NCI-H1048 (cell line): ENCODE results near the gene OPN1MW3.
"Not testable (repeated sequence)": the region's sequence is repeated elsewhere in the genome, so short reads cannot be mapped to it uniquely, and the experiment has no call there.

Source experiments
- DNase-seq: peaks from one replicate; lab custom pipeline; 2025; lab: John Stamatoyannopoulos, UW

Gene OPN1MW3

GRCh38 chrX:154257282-154257681 lies at the start of gene OPN1MW3:
TSS of gene OPN1MW3 (plus strand) at chrX:154257582. CDS start at chrX:154257620, 38 bp downstream.
- not testable (repeated sequence) for DNase-seq

DNA sequence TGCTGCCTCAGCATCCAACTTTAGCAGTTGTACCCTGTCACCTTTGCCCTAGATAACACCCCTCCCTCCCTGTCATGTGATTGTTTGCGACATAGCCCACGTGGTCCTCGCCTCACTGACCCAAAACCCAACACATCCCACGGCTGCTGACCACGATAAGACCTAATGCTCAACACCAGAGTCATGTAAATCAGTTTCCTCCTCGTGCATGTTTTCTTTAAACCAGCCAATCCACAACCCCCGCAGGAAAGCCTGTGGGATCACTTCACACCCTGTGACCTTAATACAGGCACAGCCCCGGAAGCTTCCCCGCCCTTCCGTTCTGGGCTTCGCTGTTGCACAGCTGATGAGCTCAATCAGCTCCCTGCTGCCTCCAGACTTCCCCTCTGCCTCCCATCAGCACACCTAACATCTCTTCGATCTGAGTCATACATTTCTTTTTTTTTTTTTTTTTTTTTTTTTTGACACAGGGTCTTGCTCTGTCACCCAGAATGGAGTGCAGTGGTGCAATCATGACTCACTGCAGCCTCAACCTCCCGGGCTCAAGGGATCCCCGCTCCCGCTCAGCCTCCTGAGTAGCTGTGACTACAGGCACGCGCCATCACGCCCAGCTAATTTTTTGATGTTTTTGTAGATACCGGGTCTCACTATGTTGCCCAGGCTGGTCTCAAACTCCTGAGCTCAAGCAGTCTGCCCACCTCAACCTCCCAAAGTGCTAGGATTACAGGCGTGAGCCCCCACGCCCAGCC lies 47.5 kb upstream of the OPN1MW3 start:
- not testable (repeated sequence) for DNase-seq

DNA sequence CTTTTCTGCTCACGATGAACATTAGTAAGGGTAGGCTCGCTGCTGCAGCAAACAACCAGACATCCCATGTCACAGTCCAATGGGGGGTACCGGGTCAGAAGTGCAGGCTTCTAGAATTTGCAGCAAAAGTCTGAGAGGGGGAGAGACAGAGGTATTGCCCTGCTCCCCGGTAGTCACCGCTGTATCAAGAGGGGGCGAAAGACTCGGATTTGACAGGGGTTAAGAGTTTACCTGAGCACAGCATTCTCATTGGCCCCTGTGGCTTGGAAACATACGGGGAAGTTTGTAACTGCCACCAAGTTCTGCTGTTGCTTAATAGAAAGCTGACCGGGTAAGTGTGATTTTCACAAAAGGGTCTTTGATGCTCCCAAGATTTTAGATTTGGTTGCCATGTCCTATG lies 46.3 kb upstream of the OPN1MW3 start:
- DNase-seq: not testable (repeated sequence)

DNA sequence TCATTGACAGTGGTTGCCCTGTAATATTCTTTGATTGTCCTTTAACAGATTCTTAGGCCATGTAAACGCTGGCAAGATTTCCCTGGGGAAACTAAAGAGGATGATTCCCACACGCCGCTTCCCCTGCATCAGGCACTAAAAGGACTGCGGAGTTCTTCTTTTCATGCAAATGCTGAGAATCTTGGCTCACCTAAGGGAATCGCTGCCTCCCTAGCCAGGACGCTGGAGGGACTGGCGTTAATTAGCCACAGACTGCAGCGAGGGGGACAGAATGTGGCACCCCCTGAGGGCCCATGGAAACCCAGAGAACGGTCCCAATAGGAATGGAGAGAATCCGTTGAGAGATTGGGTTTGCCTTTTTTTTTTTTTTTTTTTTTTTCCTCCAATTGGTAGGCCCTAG lies 45.9 kb upstream of the OPN1MW3 start:
- DNase-seq: not testable (repeated sequence)

GRCh38 chrX:154219456-154219855 lies 37.9 kb upstream of the OPN1MW3 start, which contains the start of gene OPN1MW2:
TSS of gene OPN1MW2 (plus strand) at chrX:154219756. CDS start at chrX:154219816, 60 bp downstream.
- not testable (repeated sequence) for DNase-seq

DNA sequence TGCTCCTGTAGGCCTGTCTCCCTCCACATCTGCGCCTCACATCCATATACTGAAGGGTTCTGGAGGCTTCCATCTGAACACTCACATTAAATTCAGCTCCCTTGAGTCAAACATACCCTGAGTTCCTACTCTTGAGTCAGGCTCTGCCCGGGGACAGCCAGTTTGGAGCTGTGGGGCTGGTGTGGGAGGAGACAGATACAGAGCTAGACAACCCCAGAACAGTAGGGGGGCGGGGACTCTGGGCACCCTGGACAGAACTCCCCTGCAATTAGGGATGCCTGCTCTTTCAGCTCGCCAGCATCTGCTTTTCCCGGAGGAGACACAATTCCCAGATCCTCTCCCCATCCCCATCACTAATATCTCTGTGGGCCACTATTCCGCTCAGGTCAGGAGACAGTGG lies 32.1 kb upstream of the OPN1MW3 start:
- DNase-seq: not testable (repeated sequence)

DNA sequence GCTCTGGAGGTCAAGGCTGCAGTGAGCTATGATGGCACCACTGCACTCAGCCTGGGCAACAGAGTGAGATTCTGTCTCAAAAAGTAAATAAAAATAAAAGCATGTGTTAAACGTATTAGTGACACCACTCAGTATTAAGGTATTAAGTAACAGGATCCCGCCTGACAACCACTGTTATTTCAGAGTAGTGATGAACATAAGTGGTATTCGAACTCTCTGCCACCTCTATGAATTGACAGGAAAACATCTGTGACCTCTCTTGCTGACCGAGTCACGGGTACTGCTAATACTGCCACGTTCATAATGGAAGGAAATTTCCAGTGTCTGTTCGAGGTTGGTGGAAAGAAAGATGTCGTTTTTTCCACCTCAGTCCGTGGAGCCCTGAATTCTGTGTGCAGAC lies 30.7 kb upstream of the OPN1MW3 start:
- not testable (repeated sequence) for DNase-seq

GRCh38 chrX:154231443-154231842 lies 25.9 kb upstream of the OPN1MW3 start:
- DNase-seq: not testable (repeated sequence)

DNA sequence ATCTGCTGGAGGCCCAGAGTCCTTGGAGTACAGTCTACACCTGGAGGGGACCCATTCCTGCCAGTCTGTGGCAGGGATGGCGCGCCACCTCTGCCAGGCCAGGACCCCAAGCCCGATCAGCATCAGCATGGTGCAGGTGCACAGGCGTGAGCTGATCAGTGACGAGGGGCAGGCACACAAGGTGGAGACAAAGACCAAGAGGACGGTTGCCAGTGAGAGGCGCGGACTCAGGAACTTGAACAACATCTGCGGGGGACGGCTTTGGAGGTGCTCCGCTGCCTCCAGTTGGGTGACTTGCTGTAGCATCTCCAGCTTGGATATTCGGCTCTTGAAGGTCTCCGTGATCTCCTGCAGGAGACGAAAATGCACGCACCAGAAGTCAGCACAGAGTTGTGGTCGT lies 23.8 kb upstream of the OPN1MW3 start:
- not testable (repeated sequence) for DNase-seq

- not testable (repeated sequence) for DNase-seq
These were observed 18.3 kb upstream of the OPN1MW3 start for GRCh38 chrX:154238939-154239559.

GRCh38 chrX:154239982-154240503 lies 17.3 kb upstream of the OPN1MW3 start:
- not testable (repeated sequence) for DNase-seq

- not testable (repeated sequence) for DNase-seq
These were observed 9.9 kb upstream of the OPN1MW3 start for GRCh38 chrX:154247377-154248045.

- DNase-seq: not testable (repeated sequence)
These were observed 9.3 kb upstream of the OPN1MW3 start for GRCh38 chrX:154248076-154248475.

GRCh38 chrX:154258711-154259110 lies 1.3 kb downstream of the OPN1MW3 start:
- DNase-seq: not testable (repeated sequence)

GRCh38 chrX:154263072-154263471 lies 5.7 kb downstream of the OPN1MW3 start:
- DNase-seq: not testable (repeated sequence)

- not testable (repeated sequence) for DNase-seq
These were observed 11.9 kb downstream of the OPN1MW3 start for GRCh38 chrX:154269245-154269644.

DNA sequence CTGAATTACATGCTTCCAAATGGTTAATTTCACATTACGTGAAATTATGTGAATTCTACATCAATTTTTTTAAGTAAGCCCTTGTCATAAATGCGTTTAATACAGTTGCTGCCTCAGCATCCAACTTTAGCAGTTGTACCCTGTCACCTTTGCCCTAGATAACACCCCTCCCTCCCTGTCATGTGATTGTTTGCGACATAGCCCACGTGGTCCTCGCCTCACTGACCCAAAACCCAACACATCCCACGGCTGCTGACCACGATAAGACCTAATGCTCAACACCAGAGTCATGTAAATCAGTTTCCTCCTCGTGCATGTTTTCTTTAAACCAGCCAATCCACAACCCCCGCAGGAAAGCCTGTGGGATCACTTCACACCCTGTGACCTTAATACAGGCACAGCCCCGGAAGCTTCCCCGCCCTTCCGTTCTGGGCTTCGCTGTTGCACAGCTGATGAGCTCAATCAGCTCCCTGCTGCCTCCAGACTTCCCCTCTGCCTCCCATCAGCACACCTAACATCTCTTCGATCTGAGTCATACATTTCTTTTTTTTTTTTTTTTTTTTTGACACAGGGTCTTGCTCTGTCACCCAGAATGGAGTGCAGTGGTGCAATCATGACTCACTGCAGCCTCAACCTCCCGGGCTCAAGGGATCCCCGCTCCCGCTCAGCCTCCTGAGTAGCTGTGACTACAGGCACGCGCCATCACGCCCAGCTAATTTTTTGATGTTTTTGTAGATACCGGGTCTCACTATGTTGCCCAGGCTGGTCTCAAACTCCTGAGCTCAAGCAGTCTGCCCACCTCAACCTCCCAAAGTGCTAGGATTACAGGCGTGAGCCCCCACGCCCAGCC lies 27.3 kb downstream of the OPN1MW3 start:
- not testable (repeated sequence) for DNase-seq

DNA sequence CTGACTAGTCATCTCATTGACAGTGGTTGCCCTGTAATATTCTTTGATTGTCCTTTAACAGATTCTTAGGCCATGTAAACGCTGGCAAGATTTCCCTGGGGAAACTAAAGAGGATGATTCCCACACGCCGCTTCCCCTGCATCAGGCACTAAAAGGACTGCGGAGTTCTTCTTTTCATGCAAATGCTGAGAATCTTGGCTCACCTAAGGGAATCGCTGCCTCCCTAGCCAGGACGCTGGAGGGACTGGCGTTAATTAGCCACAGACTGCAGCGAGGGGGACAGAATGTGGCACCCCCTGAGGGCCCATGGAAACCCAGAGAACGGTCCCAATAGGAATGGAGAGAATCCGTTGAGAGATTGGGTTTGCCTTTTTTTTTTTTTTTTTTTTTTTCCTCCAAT lies 29.0 kb downstream of the OPN1MW3 start:
- not testable (repeated sequence) for DNase-seq

DNA sequence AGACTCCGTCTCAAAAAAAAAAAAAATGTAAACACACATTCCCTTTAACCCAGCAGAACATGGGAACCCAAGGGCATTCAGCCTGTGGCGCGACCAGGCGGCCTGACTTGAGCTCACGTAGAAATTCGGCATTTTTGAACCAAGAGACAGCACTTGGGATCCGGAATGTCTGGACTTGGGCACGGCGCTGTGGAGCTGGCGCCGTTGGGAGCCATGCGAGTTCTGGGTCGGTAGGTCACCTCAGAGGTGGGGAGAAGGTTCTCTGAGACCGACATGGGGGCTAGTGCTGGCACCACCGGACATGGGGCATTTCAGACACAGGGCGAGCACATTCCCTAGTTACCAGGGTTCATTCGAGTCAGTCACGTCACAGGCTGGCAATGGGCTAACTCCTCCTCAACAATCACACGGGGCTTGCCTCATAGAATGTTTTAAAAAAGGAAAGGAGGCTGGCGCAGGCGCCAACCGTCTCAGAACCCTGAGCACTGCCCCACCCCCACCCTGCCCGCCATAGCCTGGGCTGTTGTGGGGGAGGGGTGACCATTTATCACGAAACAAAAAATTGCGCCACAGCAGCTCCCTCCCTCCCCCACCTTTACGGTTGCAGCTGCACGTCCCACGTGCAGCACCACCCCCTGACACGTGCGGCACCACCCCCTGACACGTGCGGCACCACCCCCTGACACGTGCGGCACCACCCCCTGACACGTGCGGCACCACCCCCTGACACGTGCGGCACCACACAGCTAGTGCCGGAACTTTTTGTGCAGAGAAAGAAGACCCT lies 37.6 kb downstream of the OPN1MW3 start, which contains the start of gene TEX28:
Gene TEX28 (minus strand): TSS at position 334 of the 784 bp plus-strand sequence. CDS start 3,007 bp downstream, outside the sequence.
- no peak for DNase-seq

DNA sequence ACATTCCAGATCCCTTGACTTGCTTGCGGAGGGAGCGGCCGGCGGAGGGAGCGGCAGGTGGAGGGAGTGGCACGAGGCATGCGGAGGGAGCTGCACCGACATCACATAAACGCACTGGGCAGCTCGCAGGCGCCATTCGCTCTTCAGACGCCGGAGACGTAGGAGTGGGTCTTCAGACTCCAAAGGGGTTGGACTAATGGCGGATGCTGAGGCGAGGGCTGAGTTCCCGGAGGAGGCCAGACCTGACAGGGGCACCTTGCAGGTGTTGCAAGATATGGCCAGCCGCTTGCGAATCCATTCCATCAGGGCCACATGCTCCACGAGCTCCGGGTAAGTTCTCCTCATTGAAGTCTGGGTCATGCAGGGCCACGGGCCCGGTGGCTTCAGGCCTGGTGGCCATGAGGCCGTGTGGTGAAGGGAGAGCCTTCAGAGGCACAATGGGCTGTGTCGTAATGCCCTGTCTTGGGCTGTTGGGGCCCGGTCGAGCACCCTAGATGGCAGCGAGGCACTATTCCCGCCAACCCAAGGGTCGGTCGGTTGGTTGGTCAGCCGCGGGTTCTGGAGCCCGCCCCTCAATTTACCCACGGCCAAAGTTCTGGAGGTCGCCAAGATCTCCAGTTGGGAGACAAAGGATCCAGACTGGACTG lies 38.4 kb downstream of the OPN1MW3 start, which contains the start of gene TKTL1:
Gene TKTL1 (plus strand): TSS at position 132 of the 647 bp plus-strand sequence. CDS start 65 bp downstream, at position 197.
- DNase-seq: no peak
